GM23248 (cell line): ENCODE results near the gene MARCHF5. TPM values are rescaled to one million over a fixed set of nuclear protein-coding genes. Genes with fewer than 3 reads are reported as not detected.
"Not testable (repeated sequence)": the region's sequence is repeated elsewhere in the genome, so short reads cannot be mapped to it uniquely, and the experiment has no call there.

Experiments
- DNase-seq: peaks from one replicate; pipeline ENCODE4 v3.0.0-alpha.2; 2015
- H2AFZ ChIP-seq: fragments of 200-600 bp; sonication (generic); 2 replicates; pipeline ENCODE4 v1.6.1; 2016; ENCODE audit warnings: antibody characterized with exemption
- H3F3A ChIP-seq: fragments of 200-600 bp; sonication (generic); 2 replicates; pipeline ENCODE4 v1.6.1; 2016; ENCODE audit warnings: mild to moderate bottlenecking, antibody characterized with exemption, mixed run types; ENCODE audit not compliant: insufficient read depth
- H3K27ac ChIP-seq: fragments of 200-600 bp; sonication (generic); 2 replicates; pipeline ENCODE4 v1.5.1; 2016; ENCODE audit warnings: mild to moderate bottlenecking
- H3K27me3 ChIP-seq: fragments of 200-600 bp; sonication (generic); replicated peaks from 2 replicates; pipeline ENCODE4 v1.6.1; 2016; ENCODE audit warnings: mild to moderate bottlenecking; ENCODE audit not compliant: insufficient read depth
- H3K36me3 ChIP-seq: fragments of 200-600 bp; sonication (generic); 2 replicates; pipeline ENCODE4 v1.6.1; 2016; ENCODE audit warnings: low read depth, mild to moderate bottlenecking
- H3K4me1 ChIP-seq: fragments of 200-600 bp; sonication (generic); 2 replicates; pipeline ENCODE4 v1.6.1; 2016; ENCODE audit warnings: mild to moderate bottlenecking; ENCODE audit not compliant: insufficient read depth
- H3K4me2 ChIP-seq: fragments of 200-600 bp; sonication (generic); one replicate; pipeline ENCODE4 v1.6.1; 2016; ENCODE audit warnings: mild to moderate bottlenecking; ENCODE audit not compliant: unreplicated experiment
- H3K4me3 ChIP-seq: fragments of 200-600 bp; sonication (generic); 2 replicates; pipeline ENCODE4 v1.5.1; 2016; ENCODE audit warnings: mild to moderate bottlenecking
- H3K79me2 ChIP-seq: fragments of 200-600 bp; sonication (generic); 2 replicates; pipeline ENCODE4 v1.6.1; 2016; ENCODE audit warnings: mild to moderate bottlenecking; ENCODE audit not compliant: insufficient read depth
- H3K9ac ChIP-seq: fragments of 200-600 bp; sonication (generic); 2 replicates; pipeline ENCODE4 v1.6.1; 2016; ENCODE audit warnings: mild to moderate bottlenecking
- H3K9me2 ChIP-seq: fragments of 200-600 bp; sonication (generic); 2 replicates; pipeline ENCODE4 v1.6.1; 2016; ENCODE audit warnings: mixed run types, mild to moderate bottlenecking, moderate library complexity; ENCODE audit not compliant: insufficient read depth
- H3K9me3 ChIP-seq: fragments of 200-600 bp; sonication (generic); one replicate; pipeline ENCODE4 v1.6.1; 2017; ENCODE audit warnings: low read depth
- H4K20me1 ChIP-seq: fragments of 200-600 bp; sonication (generic); 2 replicates; pipeline ENCODE4 v1.6.0; 2016; ENCODE audit not compliant: insufficient read depth
- EZH2 ChIP-seq: fragments of 200-600 bp; sonication (generic); IDR thresholded peaks from 2 replicates; pipeline ENCODE4 v1.6.1; 2018; ENCODE audit warnings: antibody characterized with exemption, mild to moderate bottlenecking; ENCODE audit not compliant: insufficient read depth, poor library complexity, severe bottlenecking
- EZH2phosphoT487 ChIP-seq: fragments of 200-600 bp; sonication (generic); IDR thresholded peaks from 2 replicates; pipeline ENCODE4 v1.6.1; 2018; ENCODE audit warnings: antibody characterized with exemption, moderate library complexity, mild to moderate bottlenecking, low read depth; ENCODE audit not compliant: insufficient read depth
- WGBS, 2 experiments: methylation state at CpG; one replicate each; pipeline ENCODE4 v1.1.6; 2015 to 2017; ENCODE audit warnings: low lambda C conversion rate in 2 of 2, low coverage in 1 of 2; ENCODE audit errors: missing lambda C conversion rate in 2 of 2; 5-methylcytosine and 5-hydroxymethylcytosine counted together
- in situ Hi-C: fragments of 300-500 bp; cut with MboI; formaldehyde crosslinking; loops from 2 replicates; pipeline ENCODE4 v1.15.0; 2020
- polyA plus RNA-seq: library from polyadenylated mRNA; unstranded; fragments of >200 nt; fragmentation: Nextera tagmentation; extraction: Ambion mirVana; gene quantifications from 2 replicates; pipeline ENCODE4 v1.2.1, GENCODE V29; 2016
- total RNA-seq: library from RNA; depleted of rRNA; stranded (reverse); fragments of >200 nt; shearing (Covaris generic); gene quantifications from 2 replicates; pipeline ENCODE4 v1.2.3, GENCODE V29; 2014

The MARCHF5 gene
- total and polyA plus RNA-seq, 2 experiments from 2014 or later = 14.2 to 41.4 TPM

- Histone ChIP-seq H3K27me3 (no peaks in the 10 kb centered on the region), H3K27ac (no peak overlapping the region), H3K4me2 (no peak overlapping the region), H3K9me2 (no peaks in the 10 kb centered on the region), H3K9me3 (no peaks in the 10 kb centered on the region), H3K4me3 (no peak overlapping the region), H3K36me3 (no peaks in the 10 kb centered on the region), H3F3A (peaks cover 15% of the 10 kb centered on the region; the same call in 1 of the 2 replicates), H2AFZ (no peak overlapping the region), H4K20me1 (peaks cover 15% of the 10 kb centered on the region; the same call in 1 of the 2 replicates), H3K79me2 (peaks cover 94% of the 10 kb centered on the region), H3K9ac (no peak overlapping the region), H3K4me1 (peaks cover 7% of the 10 kb centered on the region; the same call in 1 of the 2 replicates)
- 96 to 97% methylated on average over 2 of the region's 2 CpGs for WGBS, 2 experiments
- in situ Hi-C loops = no loop called here
- no peak for DNase-seq
- TF ChIP-seq EZH2phosphoT487 (no peak), EZH2 (no peak)
Observed at GRCh38 chr10:92323079-92323478, 32.1 kb downstream of the MARCHF5 start.

- H3K36me3 ChIP-seq = no peaks in the 10 kb centered on the region
- no peak overlapping the region for H3K4me3 ChIP-seq
- H4K20me1 ChIP-seq = peaks cover 15% of the 10 kb centered on the region; the same call in 1 of the 2 replicates
- in situ Hi-C loops = no loop called here
- no peak overlapping the region for H3K9ac ChIP-seq
- H3K9me3 ChIP-seq = no peaks in the 10 kb centered on the region
- no peak overlapping the region for H2AFZ ChIP-seq
- no peaks in the 10 kb centered on the region for H3K9me2 ChIP-seq
- peaks cover 90% of the 10 kb centered on the region for H3K79me2 ChIP-seq
- no peak overlapping the region for H3K27ac ChIP-seq
- no peaks in the 10 kb centered on the region for H3K27me3 ChIP-seq
- WGBS, 2 experiments = 99 to 100% methylated on average over 3 of the region's 3 CpGs
- TF ChIP-seq EZH2 = no peak
- H3F3A ChIP-seq = peaks cover 15% of the 10 kb centered on the region; the same call in 1 of the 2 replicates
- peak; percentile 34 for DNase-seq
- no peak overlapping the region for H3K4me2 ChIP-seq
- peaks cover 15% of the 10 kb centered on the region for H3K4me1 ChIP-seq
Observed at GRCh38 chr10:92327445-92328433, 36.8 kb downstream of the MARCHF5 start.

GRCh38 chr10:92328993-92329392 is 38.0 kb downstream of the MARCHF5 start:
- Histone ChIP-seq H2AFZ (no peak overlapping the region), H3K79me2 (peaks cover 90% of the 10 kb centered on the region), H3K4me1 (peaks cover 15% of the 10 kb centered on the region), H3F3A (peaks cover 15% of the 10 kb centered on the region; the same call in 1 of the 2 replicates), H3K9me3 (no peaks in the 10 kb centered on the region), H3K4me3 (no peak overlapping the region), H4K20me1 (peaks cover 9% of the 10 kb centered on the region; the same call in 1 of the 2 replicates), H3K27ac (no peak overlapping the region), H3K9ac (no peak overlapping the region), H3K9me2 (no peaks in the 10 kb centered on the region), H3K4me2 (no peak overlapping the region), H3K27me3 (no peaks in the 10 kb centered on the region), H3K36me3 (no peaks in the 10 kb centered on the region)
- in situ Hi-C loops = no loop called here
- DNase-seq = no peak
- TF ChIP-seq EZH2 (no peak), EZH2phosphoT487 (no peak)

GRCh38 chr10:92329927-92330326 is 39.0 kb downstream of the MARCHF5 start:
- H3K9me3 ChIP-seq, H3K9me2 ChIP-seq, in situ Hi-C loops: not testable (repeated sequence)

More at GRCh38 chr10:92329927-92330326, 39.0 kb downstream of the MARCHF5 start:
- not testable (repeated sequence) for H3K27ac ChIP-seq, H3K36me3 ChIP-seq, DNase-seq, H2AFZ ChIP-seq, H3K4me3 ChIP-seq, H3K9ac ChIP-seq, H4K20me1 ChIP-seq, H3K27me3 ChIP-seq, H3K4me2 ChIP-seq
- H3F3A ChIP-seq = peaks cover 15% of the 10 kb centered on the region; the same call in 1 of the 2 replicates
- H3K79me2 ChIP-seq = peaks cover 89% of the 10 kb centered on the region
- peaks cover 16% of the 10 kb centered on the region for H3K4me1 ChIP-seq
- 85 to 89% methylated on average over 6 of the region's 6 CpGs for WGBS, 2 experiments
